Mucosa of descending colon (tissue), 3 donors: ENCODE results near the gene NBAS. TPM values are rescaled to one million over a fixed set of nuclear protein-coding genes. Genes with fewer than 3 reads are reported as not detected.

Experiments
- ATAC-seq: fragments of 200-7000 bp; cut with Tn5 transposase; one replicate; pipeline ENCODE4 v1.9.1; 2020; ENCODE audit warnings: mild to moderate bottlenecking, moderate library complexity
- DNase-seq, 3 donors: peaks; one replicate each; pipeline ENCODE4 v3.0.0-alpha.2; 2020
- H3K36me3 ChIP-seq: fragments of 200-600 bp; one replicate; pipeline ENCODE4 v1.8.0; 2021; ENCODE audit warnings: low read depth, mild to moderate bottlenecking
- H3K4me1 ChIP-seq: fragments of 200-600 bp; one replicate; pipeline ENCODE4 v1.8.0; 2021; ENCODE audit warnings: low read depth, mild to moderate bottlenecking
- H3K4me3 ChIP-seq: fragments of 200-600 bp; one replicate; pipeline ENCODE4 v1.8.0; 2021; ENCODE audit warnings: mild to moderate bottlenecking
- H3K9me3 ChIP-seq: fragments of 200-600 bp; one replicate; pipeline ENCODE4 v1.8.0; 2021; ENCODE audit warnings: mild to moderate bottlenecking
- CTCF ChIP-seq: fragments of 200-600 bp; IDR thresholded peaks from one replicate; pipeline ENCODE4 v1.8.0; 2022; ENCODE audit warnings: antibody characterized with exemption, mild to moderate bottlenecking
- intact Hi-C, 2 donors: fragments of 100-400 bp; cut with DNase I in 1 of 2; cut with micrococcal nuclease in 1 of 2; formaldehyde crosslinking; loops; one replicate each; pipeline versions ENCODE4 v1.11.0 to v1.11.1; 2022; cut with DNase I, micrococcal nuclease
- total RNA-seq, 3 donors: library from RNA; stranded (reverse); fragmentation: NEBNext Ultra II Directional in 2 of 3; extraction: Animal tissue kit (Norgen Biotek cat#: 25700) in 2 of 3; gene quantifications; one replicate each; pipeline versions ENCODE4 v1.2.1 to v1.2.4, GENCODE V29; 2021 to 2023
- donor health status: DM: no; HTN: no; CAD: no; lungs with moderate emphysema.
- donor health status: DM: no; HTN: no; CAD: no.
- donor health status: DM: no; HTN: yes; CAD: no.

NBAS gene
- total RNA-seq, 3 donors from 2014 or later = 25.8 to 50.2 (median 32.8) TPM

GRCh38 chr2:15278296-15278695 is 282.8 kb downstream of the NBAS start:
- no peak for TF ChIP-seq CTCF
- ATAC-seq (no peak), DNase-seq (no peak)
- Histone ChIP-seq H3K4me3 (no peak overlapping the region), H3K9me3 (no peaks in the 10 kb centered on the region), H3K36me3 (peaks cover 5% of the 10 kb centered on the region), H3K4me1 (no peaks in the 10 kb centered on the region)
- intact Hi-C loops = no loop called here

- TF ChIP-seq CTCF = no peak
- intact Hi-C loops = no loop called here
- Histone ChIP-seq H3K9me3 (no peaks in the 10 kb centered on the region), H3K36me3 (peaks cover 5% of the 10 kb centered on the region), H3K4me1 (no peaks in the 10 kb centered on the region), H3K4me3 (no peak overlapping the region)
- DNase-seq (no peak), ATAC-seq (no peak)
Measured at GRCh38 chr2:15275346-15275745, 285.8 kb downstream of the NBAS start.

- no peak for TF ChIP-seq CTCF
- peaks cover 5% of the 10 kb centered on the region for H3K36me3 ChIP-seq
- ATAC-seq = no peak
- intact Hi-C loops = no loop called here
- no peaks in the 10 kb centered on the region for H3K9me3 ChIP-seq
- H3K4me1 ChIP-seq = no peaks in the 10 kb centered on the region
- H3K4me3 ChIP-seq = no peak overlapping the region
- no peak for DNase-seq
Measured at GRCh38 chr2:15273452-15273851, 287.7 kb downstream of the NBAS start.

- Histone ChIP-seq H3K4me3 (no peak overlapping the region), H3K4me1 (no peaks in the 10 kb centered on the region), H3K36me3 (peaks cover 5% of the 10 kb centered on the region), H3K9me3 (no peaks in the 10 kb centered on the region)
- DNase-seq (no peak), ATAC-seq (no peak)
- intact Hi-C loops = no loop called here
- no peak for TF ChIP-seq CTCF
Measured at GRCh38 chr2:15272942-15273341, 288.2 kb downstream of the NBAS start.

- intact Hi-C loops = no loop called here
- H3K4me1 ChIP-seq = no peaks in the 10 kb centered on the region
- no peak for TF ChIP-seq CTCF
- H3K4me3 ChIP-seq = no peak overlapping the region
- H3K36me3 ChIP-seq = peaks cover 5% of the 10 kb centered on the region
- no peak for ATAC-seq
- no peaks in the 10 kb centered on the region for H3K9me3 ChIP-seq
- DNase-seq = no peak
Measured at GRCh38 chr2:15271941-15272542, 289.1 kb downstream of the NBAS start.

- intact Hi-C loops = no loop called here
- no peaks in the 10 kb centered on the region for H3K9me3 ChIP-seq
- DNase-seq (no peak), ATAC-seq (no peak)
- no peaks in the 10 kb centered on the region for H3K4me1 ChIP-seq
- no peak overlapping the region for H3K4me3 ChIP-seq
- TF ChIP-seq CTCF = no peak
- peaks cover 5% of the 10 kb centered on the region for H3K36me3 ChIP-seq
Measured at GRCh38 chr2:15271276-15271675, 289.9 kb downstream of the NBAS start.
